Measurements from ENCODE around the gene KLF11.

KLF11 gene

GRCh38 chr2:10019602-10020400, 23.5 kb upstream of the KLF11 start:
- no peak for TF ChIP-seq CTCF (IDR thresholded peaks at IDR 0.05; ENCODE audit: borderline replicate concordance, control extremely low read depth, extremely low read depth, insufficient read depth, missing control alignments)
- in situ Hi-C loops (cut with MboI; ENCODE audit: low sequenced_read_pairs, unreplicated experiment): no loop called here
- no peak for DNase-seq (ENCODE audit: low spot score)

GRCh38 chr2:10022041-10022421, 21.3 kb upstream of the KLF11 start:
- no peak for DNase-seq (ENCODE audit: low spot score)
- TF ChIP-seq CTCF (IDR thresholded peaks at IDR 0.05; ENCODE audit: borderline replicate concordance, control extremely low read depth, extremely low read depth, insufficient read depth, missing control alignments): no peak
- in situ Hi-C loops (cut with MboI; ENCODE audit: low sequenced_read_pairs, unreplicated experiment): no loop called here

- DNase-seq (ENCODE audit: low spot score): no peak
- in situ Hi-C loops (cut with MboI; ENCODE audit: low sequenced_read_pairs, unreplicated experiment): no loop called here
- no peak for TF ChIP-seq CTCF (IDR thresholded peaks at IDR 0.05; ENCODE audit: borderline replicate concordance, control extremely low read depth, extremely low read depth, insufficient read depth, missing control alignments)
Measured at GRCh38 chr2:10022445-10022844, 20.9 kb upstream of the KLF11 start.

GRCh38 chr2:10022966-10023662, 20.2 kb upstream of the KLF11 start:
- in situ Hi-C loops (cut with MboI; ENCODE audit: low sequenced_read_pairs, unreplicated experiment): no loop called here
- TF ChIP-seq CTCF (IDR thresholded peaks at IDR 0.05; ENCODE audit: borderline replicate concordance, control extremely low read depth, extremely low read depth, insufficient read depth, missing control alignments): no peak
- DNase-seq (ENCODE audit: low spot score): no peak

GRCh38 chr2:10026940-10027569, 16.3 kb upstream of the KLF11 start:
- no peak for TF ChIP-seq CTCF (IDR thresholded peaks at IDR 0.05; ENCODE audit: borderline replicate concordance, control extremely low read depth, extremely low read depth, insufficient read depth, missing control alignments)
- no peak for DNase-seq (ENCODE audit: low spot score)
- in situ Hi-C loops (cut with MboI; ENCODE audit: low sequenced_read_pairs, unreplicated experiment): no loop called here

GRCh38 chr2:10027660-10028330, 15.6 kb upstream of the KLF11 start:
- no peak for TF ChIP-seq CTCF (IDR thresholded peaks at IDR 0.05; ENCODE audit: borderline replicate concordance, control extremely low read depth, extremely low read depth, insufficient read depth, missing control alignments)
- in situ Hi-C loops (cut with MboI; ENCODE audit: low sequenced_read_pairs, unreplicated experiment): no loop called here
- DNase-seq (ENCODE audit: low spot score): no peak

All from GM13976 (cell line).